Inferior parietal cortex (tissue), 1 donor: Measurements from ENCODE around the gene RPL27A.

Experiments
- DNase-seq: peaks from one replicate; pipeline ENCODE4 v3.0.0-alpha.2; 2016; ENCODE audit errors: extremely low spot score

RPL27A gene

DNA sequence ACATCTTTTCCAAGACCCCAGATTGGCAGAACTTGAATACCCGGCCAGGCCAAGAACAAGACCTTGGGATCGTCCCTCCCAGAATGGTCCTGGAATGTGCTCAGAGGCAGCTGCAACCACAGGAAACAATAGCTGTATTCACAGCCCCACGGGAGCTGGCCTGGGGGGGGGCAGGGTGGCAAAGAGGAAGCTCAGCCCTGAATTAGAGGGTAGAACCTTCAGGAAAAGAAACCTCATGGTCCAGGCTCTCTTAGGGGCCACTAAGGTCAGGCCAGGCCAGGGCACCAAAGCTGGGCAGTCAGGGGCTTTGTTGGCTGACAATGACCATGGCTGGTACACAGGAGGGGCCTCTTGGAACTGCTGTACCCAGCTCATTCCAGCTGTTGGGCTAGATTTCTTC lies 17.3 kb downstream of the RPL27A start:
- no peak for DNase-seq

DNA sequence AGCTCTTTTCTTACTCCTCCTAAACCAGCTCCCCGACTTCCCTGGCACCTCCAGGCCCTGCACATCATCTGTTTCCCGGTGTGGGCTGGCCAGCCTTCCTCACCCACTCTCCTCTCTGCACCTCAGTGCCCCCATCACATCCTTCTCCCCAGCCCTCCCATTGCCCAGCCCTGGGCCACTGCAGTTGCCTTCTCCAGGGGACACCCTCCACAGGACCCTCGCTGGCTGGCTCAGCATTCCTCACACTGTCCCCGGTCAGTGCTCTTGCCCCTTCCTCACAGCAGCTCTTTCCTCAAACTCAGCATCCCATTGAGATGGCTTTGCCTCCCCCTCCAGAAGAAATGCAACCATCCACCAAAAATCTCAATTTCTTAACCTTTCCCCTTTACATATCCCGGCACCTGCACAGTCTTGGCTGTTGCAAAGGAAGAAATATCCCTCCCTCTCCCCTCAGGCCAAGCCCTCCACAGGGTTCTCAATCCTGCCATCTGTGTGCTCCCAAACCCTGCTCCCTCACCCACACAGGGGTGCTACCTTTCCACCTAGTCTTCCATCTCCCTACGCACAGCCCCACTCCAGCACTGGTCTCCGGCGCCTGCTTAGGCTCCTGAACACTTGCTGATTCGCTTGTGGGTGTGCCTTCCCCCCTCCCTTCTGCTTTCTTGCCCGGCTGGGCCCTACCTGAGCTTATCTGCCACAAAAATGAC lies 19.5 kb downstream of the RPL27A start:
- no peak for DNase-seq

DNA sequence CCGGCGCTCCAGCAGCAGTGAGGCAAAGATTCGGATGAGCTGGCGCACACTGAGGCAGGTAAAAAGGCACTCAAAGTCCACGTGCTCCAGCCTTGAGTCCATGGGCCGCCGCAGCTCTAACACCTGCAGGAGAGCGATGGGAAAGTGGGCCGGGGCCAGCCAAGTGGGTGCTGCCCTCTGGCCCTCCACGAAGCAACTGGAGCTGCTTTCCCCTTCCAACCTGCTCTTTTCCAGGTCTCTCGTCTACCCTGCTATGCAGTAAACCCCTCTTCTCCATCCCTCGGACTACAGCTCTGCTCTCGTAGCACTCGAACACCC lies 20.0 kb downstream of the RPL27A start:
- no peak for DNase-seq

DNA sequence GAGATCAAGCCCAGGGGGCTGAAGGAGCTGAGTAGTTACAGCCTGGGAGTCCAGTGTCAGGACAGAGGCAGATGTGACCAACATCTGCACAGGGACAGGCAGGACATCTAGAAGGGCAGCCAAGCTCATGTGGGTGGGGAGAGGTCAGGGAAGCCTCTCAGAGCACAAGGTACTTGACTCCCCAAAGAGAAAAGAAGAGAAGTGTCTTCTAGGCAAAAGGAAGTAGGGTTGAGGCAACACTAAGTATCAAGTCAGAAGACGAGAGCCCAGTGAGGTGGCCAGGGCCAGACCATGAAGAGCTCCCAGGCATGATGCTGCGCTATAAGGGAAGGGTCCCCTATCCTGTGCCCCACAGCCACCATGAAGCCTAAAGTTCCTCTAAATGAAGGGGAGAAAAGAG lies 21.5 kb downstream of the RPL27A start:
- no peak for DNase-seq

DNA sequence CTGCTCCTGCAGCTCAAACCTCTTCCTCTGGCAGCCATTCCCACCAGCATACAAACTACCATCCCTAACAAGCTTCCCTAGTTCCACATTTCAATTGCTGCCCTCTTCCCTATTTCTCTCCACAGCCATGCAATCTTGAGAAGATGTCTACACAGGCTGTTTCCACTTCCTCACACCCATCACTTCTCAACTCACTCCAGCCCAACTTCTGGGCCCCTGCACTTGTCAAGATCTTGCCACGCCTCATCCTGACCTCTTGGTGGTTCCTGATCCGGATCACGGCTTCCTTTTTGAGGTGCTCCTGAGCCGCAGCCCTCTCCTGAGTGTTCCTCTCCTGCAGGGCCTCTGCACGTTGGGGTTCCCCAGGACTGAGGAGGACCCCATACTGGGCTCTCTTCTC lies 22.6 kb downstream of the RPL27A start:
- DNase-seq = no peak

DNA sequence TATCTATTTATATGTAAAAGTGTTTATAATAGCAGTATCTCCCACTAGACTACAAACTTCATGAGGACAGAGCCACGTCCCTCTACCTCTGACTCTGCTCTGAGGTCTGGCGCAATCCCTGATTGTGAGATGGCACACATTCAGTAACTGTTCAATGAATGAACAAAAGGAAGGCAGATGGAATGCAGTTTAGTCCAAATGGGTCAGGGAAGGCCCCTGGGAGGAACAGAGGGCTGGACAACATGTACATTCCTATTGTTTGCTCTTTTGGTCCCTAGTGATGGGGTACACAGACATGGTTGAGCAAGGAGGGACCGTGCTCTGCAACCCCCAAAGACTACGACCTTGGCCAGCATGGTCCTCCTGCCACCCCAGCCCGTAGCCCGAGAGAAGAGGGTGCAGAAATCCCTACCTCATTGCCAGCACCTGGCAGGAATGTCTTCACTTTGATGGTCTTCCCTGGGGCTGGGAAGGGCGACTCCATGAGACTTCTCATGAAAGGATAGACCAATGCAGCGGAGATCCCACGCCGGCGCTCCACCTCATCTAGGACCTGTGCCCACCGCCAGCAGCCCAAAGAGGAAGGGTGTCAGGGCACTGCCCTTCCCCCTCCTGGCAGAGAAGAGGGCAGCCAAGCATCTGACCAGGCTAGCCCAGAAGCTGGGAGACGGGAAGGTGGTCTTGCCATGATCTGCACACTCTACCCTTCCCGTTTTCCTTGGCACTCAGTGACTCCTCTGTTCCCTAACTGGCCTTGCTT lies 24.3 kb downstream of the RPL27A start:
- no peak for DNase-seq

DNA sequence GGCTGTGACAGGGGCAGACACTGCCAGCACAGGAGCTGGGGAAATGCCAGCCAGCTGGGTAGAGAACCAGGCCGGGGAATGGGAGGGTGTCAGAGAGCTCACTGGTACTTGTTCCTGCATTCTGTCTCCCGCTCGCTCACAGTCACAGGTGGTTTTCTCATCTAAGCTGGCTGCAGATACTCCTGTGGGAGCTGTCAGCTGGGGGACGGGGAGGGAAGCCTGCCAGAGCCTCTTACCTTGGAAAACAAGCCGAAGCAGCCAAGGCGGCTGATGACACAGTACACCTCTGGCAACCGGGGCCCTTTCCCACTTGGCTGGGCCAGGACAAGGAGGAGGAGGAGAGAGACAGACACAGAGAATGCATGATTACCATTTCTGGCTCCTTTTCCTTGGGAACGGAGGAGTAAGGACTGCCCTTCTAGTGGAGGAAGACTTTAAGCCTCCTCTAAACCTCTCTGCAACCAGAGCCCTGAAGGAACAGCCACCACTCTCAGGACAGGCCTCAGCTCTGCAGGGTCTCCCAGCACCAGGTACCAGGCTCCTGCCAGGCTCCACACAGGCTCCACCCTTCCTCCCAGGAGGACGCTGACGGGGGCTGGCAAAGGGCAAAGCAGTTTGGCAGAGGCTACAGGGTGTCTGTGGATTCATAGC lies 25.1 kb downstream of the RPL27A start:
- no peak for DNase-seq

DNA sequence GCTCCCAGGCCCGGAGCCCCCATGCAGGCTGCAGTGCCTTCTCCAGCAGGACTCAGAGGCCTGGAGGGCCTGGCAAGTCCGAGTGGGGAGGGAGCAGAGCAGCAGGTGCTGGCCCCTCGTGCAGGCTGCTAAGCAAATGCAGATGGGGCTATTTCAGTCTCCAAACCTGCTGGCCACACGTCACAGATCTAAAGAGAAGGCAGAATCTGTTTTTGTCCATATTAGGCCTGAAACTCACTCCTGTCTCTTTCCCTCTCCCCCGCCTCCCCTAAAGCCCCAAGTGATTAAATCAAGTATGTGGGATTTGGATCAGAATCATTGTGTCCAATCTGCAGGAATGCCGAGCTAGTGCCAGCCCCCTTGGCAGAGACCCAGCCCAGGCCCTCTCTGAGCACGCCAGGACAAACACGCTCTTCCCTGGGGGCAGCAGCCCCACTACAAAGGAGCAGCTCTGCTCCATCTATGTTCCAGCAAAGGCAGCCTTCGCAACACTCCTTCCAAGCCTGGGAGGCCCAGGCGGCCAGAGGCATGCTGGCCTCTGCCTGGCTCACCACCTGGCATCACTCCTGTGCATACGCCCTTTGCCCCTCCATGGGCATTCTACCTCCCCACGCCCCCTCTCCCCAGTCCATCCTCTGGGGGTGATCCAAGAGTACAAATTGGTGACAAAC lies 26.5 kb downstream of the RPL27A start:
- DNase-seq = no peak

DNA sequence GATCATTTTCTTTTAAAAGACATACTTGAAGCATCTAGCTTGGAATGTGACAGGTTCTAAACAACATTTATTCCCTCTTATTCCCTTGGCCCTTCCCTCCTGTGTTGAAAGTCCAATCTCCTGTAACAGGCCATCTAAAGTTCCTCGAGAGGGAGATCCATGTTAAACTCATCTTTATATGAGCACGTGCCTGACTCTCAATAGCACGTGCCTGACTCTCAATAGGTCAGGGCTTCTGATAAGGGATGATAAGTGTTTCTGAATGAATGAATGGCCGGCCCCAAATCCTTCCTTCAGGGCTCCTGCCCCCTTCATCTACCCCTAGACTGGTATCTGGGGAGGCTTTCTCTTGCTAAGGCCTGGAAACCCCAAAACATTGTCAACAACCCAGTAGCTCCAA lies 27.2 kb downstream of the RPL27A start:
- no peak for DNase-seq

DNA sequence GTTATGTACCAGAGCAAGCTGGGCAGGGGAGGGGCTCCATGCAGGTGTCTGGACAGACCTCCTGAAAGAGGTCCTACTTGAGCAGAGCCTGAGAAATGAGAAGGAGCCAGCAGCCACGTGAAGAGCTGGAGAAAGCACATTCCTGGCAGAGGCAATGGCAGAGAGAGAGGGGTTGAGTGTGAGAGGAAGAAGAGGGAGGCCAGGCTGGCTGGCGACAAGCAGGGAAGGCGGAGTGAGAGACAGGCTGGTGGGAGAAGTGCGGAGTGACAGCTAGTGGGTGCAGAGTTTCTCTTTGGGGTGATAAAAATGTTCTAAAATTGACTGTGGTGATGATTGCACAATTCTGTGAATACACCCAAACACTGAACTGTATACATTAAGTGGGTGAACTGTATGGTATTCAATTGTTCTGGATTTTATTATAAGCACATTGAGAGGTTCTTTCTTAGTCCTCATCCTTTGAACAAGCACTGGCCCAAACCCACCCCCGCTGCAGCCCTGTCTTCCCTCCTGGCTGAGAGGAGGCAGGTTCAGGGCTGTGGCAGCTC lies 29.4 kb downstream of the RPL27A start:
- no peak for DNase-seq

DNA sequence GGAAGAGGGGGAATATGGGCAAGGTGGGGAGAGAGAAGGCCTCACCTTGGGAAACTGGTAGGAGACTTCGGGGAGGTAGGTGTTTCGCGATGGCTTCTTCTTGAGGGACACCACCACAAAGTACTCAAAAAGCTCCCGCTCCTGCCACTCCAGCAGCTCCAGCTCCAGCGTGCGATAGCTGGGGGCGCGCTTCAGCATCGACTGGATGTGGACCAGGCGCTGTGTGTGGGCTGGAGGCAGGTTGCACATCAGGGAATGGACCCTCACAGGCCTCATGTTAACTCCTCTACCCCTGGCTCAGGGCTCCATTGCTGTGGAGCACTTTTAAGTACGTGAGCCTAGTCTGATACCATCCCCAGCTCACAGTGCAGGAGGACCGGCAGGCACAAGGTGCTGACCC lies 29.9 kb downstream of the RPL27A start:
- DNase-seq = no peak

DNA sequence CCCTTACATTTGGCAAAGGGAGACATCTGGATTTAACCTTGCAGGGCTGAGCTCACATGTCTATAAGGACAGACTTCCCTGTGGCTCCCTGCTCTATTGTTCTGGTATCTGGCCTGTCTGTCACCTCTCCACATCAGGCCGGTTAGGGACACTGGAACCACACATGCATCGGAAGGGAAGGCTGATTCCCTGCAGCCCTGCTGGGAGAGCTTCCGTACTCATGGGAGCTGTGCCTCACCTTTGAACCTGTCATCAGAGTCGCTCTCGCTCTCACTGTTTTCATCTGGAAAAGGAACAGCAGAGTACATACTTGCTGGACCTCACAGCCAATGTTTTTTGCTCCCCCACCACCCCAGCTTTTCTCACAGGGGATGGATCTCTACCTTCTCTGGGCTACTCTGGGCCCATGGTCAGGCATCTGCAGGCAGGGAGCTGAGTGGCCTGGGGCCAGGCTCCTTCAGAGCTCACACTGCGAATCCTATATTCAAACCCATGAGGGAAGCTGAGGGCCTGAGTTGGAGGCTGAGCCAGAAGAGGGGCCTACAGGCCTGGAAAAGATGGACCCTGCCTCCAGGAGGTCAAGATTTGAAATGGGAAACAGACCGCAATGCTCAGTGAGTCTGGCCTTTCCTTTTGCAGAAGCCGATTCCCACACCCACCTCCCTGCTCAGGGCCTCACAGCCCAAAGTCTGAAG lies 31.3 kb downstream of the RPL27A start:
- no peak for DNase-seq

DNA sequence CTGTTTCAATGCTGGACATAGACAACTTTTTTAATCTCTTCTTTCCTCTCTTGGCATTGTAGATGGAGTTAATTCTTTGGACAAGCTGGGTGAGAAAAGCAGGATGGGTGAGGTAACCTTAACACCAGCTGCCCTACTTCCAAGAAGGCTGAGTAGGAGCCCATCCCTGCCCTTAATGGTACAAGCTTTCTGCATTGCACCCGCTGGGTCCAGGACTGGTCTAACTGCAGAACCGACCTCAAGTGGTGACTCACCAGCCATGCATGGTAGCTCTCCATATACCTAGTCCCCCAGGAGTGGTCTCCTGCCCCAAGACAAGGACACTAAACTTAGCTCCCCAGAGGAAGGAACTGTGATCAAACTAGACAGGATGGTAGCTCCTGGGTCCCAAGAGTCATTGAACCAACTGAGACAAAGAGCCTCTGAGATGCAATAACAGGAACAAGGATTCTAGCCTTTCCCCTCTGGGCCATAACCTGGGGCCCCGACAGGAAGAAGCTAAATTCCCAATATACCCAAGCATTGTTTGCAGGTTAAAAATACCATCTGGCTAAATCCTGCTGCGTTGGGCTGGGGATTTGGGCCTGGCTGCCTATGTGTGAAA lies 32.1 kb downstream of the RPL27A start:
- no peak for DNase-seq

DNA sequence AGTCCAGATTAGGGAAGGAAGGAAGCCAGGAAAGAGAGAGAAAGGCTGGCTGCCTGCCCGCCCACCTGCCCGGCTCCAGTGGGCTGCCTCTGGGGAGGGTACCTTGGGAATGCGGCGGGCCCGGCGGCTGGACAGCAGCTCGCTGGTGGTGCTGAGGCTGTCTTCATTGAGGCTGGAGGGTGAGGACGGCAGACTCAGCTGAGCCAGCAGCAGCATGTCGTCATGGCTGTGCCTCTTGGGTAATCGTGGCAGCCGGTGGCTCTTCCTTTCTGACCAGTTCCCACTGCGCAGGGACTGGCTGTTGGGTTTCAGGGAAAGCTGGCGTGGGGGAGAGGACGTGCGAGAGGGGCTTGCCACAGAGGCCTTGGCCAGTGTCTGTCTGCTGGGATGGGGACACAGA lies 32.9 kb downstream of the RPL27A start:
- DNase-seq = no peak

DNA sequence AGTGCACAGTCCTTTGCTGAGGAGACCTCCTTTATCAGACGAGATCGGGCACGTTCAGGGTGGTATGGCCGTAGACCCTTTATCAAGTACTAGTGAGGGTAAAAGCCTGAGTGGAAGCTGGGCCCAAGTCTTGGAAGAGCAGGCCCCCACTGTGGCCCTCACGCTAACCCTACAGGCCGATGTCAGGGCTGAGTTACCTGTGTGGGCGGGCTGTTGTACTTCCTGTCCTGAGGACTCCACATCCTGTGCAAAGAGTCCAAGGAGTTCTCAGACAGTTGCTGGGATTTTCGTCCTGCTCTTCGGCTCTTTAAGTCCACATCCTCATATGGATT lies 34.9 kb downstream of the RPL27A start:
- no peak for DNase-seq

DNA sequence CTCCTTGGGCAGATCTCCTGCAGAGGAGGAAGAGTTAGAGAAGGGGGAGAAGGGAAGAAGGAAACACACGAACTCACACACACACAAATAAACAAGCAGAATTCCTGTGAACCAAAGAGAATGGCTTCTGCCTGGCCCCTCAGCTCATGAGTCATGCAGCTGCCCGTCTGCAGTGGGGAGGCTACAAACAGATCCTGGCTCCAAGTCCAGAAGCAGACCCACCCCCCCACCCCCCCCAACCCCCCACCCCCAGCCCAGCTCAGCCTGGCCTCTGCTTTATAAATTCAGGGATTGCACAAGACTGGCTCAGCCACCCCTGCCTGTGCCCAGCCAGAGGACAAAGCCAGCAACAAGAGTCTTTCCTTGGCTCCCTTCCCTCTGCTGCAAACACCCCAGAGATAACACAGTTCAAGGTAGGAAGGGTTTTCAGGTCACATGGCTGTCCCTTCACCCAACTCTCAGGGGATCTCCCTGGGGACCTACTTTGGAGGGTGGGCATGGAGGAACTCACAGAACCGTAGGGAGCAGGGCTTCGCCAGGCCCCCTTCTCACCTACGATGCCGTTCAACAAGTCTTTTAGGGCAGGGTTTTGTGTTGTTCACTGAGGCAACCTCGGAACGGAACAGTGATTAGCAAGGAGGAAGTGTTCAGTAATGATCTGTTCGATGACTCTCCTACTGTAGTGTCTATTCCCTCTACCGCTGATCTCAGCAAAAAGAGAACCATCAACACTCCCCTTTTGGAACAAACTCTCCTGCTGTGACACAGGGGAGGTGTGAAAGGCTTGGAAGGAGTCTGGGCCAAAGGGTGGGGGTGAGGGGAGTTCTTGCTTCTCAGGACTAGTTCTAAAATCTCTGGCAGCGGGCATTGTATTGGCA lies 35.5 kb downstream of the RPL27A start:
- DNase-seq = no peak

DNA sequence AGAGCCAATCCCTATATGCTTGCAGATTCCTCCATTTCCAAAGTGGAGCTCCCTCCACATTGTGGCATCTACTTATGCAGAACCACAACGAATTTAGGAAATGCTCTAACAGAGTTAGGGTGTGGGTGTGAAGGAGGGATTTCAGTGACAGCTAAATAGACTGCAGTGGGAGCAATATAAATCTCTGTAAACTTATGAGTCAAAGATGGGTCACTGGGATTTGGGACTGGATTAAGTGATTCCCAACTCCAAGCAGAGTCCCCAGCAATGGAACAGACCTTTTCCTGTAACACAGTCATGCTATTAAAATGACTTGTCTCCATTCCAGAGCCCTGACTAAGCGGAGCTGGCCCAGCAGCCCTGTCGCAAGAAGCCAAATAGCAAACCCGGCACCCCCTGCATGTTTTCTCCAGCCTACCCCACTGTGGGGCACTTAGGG lies 36.6 kb downstream of the RPL27A start:
- DNase-seq = peak; percentile 35

DNA sequence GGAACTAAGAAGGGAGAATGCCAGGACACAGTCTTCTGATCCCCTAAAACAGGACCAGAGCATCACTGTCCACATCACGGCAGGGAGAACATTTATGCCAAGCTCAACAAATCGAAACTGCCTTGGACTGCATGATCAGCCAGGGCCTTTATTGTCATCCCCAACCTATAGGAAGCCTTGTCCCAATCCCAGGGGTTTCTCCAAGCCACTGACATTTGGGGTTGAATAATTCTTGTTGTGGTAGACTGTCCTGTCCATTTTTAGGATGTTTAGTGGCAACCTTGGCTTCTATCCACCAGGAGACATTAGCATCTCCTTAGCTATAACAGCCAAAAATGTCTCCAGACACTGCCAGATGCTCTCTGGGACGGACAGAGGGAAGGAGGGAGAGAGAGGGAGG lies 37.1 kb downstream of the RPL27A start:
- DNase-seq = no peak

DNA sequence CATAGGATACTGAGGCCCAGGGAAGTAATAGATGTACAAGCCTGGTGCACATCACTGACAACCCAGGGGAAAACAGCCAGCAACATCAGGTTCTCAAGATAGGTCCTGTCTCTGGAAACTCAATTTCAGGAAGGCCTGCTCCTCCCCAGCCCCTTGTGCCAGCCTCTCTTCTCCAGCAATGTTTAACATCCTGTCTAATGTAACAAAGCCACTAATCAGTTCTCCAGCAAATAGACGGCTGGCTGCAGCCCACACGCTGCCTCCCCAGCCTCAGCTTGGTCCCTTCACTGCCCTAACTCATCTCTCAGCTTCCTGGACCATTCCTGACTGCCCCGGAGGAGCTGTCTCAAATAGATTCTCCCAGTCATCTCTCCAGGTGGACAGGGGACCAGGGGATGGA lies 37.8 kb downstream of the RPL27A start:
- no peak for DNase-seq

DNA sequence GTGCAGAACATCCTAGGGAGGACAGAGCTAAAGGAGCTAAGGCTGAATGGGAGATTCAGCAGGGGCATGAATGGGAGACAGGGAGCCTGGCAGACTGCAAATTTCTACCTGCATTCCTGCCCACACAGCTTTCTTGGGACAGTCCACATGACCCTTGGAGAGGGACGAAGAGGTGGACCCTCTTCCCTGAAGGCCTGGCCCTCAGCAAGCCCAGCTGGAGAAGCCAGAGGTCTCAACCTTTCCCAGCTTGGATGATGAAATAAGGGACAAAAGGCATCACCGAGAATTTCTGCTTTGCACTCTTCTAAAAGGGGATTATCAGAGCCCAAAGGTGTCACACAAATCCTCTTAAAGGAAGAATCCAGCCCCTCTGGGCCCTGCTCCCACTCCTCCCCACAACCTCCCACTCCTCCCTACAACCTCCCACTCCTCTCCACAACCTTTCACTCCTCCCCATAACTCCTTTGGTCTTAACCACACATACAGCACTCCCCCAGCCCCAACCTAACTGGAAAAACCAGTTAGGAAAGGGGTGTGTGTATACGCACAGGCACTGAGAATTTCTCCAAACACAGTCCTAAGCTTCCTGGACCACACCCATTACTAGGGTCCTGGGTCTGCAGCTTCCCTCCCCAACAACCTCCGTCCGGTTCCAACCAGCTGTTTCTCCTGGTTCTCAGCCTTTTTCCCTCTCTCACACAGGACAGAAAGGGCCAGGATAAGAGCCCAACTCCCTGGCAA lies 38.4 kb downstream of the RPL27A start:
- no peak for DNase-seq
